GM18508 (cell line): ENCODE data around the gene KLHL22.

Experiments used
- ATAC-seq: cut with Tn5 transposase; IDR thresholded peaks from one replicate; pipeline ENCODE4 v1.9.1; 2021; ENCODE audit warnings: moderate number of reproducible peaks; ENCODE audit not compliant: insufficient read depth, unreplicated experiment

The KLHL22 gene

GRCh38 chr22:20450551-20450906, 45.1 kb downstream of the KLHL22 start:
- no peak for ATAC-seq

DNA sequence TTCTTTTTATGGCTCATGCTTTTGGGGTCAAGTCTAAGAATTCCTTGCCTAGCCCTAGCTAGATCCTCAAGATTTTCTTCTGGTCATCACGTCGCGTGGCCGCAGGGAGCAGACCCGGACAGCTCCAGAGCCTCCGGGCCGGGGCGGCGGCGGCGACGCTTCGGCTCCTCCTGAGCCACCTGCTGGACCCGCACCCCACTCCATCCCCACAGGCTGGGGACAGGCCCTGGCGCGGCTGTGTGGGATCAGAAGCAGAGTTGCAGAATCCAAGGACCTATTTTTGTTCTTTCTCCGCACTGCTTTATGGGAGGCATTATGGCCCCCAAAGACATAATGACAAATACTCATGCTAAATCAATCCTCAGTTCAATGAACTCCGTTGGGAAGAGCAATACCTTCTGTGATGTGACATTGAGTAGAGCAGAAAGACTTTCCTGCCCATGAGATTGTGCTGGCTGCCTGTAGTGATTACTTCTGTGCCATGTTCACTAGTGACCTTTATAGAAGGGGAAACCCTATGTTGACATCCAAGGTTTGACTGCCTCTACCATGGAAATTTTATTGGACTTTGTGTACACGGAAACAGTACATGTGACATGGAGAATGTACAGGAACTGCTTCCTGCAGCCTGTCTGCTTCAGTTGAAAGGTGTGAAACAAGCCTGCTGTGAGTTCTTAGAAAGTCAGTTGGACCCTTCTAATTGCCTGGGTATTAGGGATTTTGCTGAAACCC, 45.6 kb downstream of the KLHL22 start:
- no peak for ATAC-seq

- no peak for ATAC-seq
Observed at GRCh38 chr22:20448630-20449029, 47.0 kb downstream of the KLHL22 start.

- no peak for ATAC-seq
Observed at GRCh38 chr22:20446383-20446970, 49.1 kb downstream of the KLHL22 start.

- no peak for ATAC-seq
Observed at GRCh38 chr22:20444325-20444724, 51.3 kb downstream of the KLHL22 start.

DNA sequence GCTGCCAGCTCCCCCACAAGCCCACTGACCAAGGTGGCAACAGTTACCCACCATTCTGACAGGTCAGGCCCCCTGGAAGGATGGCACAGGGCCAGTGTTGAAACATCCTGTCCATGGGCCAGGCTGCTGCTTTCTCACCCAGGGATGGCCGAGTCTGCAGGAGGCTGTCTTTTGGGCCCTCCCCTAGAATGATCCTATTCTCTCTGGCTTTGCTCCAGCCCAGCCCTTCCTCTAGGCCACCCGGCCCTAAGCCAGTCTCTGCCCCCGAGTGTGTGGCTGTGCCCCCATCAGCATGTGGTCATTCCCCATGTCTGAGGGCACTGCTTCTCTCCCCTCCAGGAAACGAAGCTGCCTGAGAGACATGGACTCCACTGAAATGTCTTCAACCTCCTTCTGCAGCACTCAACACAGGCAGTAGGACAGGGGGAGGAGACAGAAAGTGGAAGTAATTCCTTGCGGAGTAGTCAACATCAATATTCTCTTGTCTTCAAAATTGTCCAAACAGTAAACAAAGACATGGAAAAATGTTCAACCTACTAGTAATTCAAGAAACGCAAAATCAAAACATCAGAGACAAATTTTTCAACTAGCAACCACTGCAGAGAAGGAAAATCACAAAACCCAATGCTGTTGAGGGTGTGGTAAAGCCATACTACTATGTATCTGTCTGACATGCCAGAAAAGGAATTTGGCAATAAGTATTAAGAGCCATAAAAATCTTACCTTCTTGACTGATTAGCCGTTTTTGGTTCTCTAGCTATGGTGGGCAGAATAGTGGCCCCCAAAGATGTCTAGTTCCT, 52.9 kb downstream of the KLHL22 start:
- ATAC-seq, result no peak

- no peak for ATAC-seq
Observed at GRCh38 chr22:20441631-20442484, 53.7 kb downstream of the KLHL22 start.

DNA sequence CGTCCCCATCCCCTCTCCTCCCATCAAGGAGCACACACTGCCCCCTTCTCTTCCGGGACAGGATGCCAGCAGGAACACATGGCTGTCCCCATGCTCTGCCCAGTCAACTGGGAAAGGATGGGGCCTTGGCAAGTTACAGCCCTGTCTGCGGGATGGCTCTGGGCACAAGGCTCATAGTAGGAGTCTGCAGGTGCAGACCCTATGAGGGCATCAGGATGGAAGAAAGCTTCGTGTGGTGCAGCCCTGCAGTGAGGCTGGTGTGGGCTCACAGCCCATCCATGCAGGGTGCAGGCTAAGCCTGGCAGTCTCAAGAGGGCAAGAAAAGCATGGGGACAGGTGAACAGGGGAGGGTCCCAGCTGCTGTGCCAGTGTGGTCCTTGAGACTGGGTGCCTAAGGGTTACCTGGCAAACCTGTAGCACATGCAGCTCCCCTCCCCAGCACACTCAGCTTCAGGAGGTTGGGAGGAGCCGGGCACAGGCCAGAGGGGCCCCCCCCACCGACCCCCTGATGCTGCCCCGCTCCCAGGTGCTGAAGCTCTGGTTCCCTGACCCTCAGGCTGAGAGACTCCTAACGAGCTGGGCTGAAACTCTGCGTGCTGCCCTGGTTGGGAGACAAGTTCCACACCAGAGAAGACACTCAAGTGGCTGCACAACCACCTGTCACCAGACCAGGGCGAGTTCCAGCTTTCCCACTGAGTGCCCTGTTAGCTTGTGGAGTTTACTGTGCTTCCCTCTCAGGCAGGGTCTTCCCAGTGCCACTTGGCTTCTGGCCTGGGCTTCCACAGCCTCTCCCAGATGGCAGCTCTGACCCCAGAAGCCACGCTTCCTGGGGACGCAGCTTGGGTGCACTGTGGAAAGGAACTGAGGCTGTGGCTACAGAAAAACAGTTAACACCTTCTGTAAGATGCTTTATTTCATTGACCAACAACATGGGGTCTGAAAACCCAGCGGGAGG, 54.7 kb downstream of the KLHL22 start:
- no peak for ATAC-seq

- no peak for ATAC-seq
Observed at GRCh38 chr22:20439928-20440575, 55.5 kb downstream of the KLHL22 start.

GRCh38 chr22:20439556-20439927, 56.1 kb downstream of the KLHL22 start:
- ATAC-seq, result no peak

- ATAC-seq, result no peak
Observed at GRCh38 chr22:20438678-20439492, 56.7 kb downstream of the KLHL22 start.

DNA sequence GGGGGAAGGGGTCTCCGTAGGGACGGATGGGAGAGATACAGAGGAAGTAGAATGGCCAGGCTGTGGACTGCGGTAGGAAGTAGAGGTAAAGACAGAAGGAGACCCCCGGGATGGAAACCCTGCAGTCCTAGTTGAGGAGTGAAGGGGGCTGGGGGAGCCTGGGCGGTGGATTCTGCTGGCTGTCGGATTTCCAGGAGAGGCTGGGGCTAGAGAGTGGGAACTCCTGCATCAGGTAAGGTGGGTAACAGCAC, 57.2 kb downstream of the KLHL22 start:
- no peak for ATAC-seq

DNA sequence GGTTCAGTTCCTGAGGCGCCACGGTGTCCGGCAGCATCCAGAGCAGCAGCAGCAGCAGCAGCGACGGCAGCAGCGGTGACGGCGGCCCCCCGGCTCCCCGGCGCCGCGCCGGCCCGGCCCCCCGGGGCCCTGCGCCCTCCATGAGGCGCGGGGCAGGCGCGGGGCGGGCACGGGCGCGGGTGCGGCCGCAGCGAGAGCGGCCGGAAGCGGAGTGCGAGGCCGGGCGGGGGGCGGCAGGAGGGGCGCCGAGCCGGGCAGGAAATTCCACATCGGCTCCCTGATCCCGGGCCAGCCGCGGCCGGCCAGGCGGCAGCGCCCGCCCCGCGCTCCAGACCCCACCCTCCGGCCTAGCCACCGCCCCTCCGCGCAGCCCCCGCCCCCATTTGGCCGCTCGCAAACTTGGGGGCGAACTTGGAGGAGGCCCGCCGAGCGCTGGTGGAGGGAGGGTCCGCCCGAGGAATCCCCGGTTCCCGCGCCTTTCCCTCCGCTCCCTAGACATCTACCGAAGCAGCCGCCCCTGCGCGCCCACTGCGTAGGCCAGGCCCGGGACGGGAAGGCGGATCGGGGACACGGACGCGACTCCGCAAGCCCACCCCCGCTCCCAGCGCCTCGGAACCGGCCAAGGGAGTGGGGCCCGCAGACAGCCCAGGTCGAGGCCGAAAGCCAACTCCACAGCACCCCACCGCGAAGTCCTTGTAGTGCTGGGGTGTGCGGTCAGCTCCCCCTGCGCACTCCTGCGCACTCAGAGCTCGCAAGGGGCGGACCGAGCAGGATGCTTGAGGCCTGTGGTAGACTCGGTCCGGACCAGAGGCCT, 57.8 kb downstream of the KLHL22 start, which contains the start of gene SCARF2:
Gene SCARF2 (minus strand): TSS at position 213 of the 814 bp plus-strand sequence. CDS start 71 bp downstream, at position 142.
- no peak for ATAC-seq

GRCh38 chr22:20436768-20437612, 58.6 kb downstream of the KLHL22 start:
- ATAC-seq, result no peak

GRCh38 chr22:20436307-20436767, 59.3 kb downstream of the KLHL22 start:
- ATAC-seq, result no peak
